ENCODE measurements around the gene PHYHIPL.

DNA sequence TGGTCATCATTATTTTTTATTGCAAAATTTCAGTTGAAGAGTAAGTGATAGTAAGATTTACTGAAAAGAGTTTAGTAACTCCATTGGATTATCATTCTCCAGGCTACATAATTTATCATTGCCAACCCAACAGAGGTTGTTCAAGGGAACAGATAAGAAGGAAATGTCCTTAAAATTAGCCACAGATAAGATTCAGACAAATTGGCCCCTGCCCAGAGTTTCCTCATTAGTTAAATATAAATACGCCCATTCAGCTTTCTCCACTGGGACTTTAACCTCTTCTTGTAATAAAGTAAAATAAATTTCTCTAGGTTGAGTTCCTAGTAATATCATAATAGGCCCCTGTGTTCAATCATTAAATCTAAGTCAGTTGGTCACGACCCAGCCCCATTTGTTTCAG lies 27.7 kb upstream of the PHYHIPL start:
- TF ChIP-seq BHLHE40 (IDR thresholded peaks at IDR 0.05; ENCODE audit: borderline replicate concordance) (no peak), FOXK2 (IDR thresholded peaks at IDR 0.05) (no peak), SP1 (IDR thresholded peaks at IDR 0.05) (no peak), HDGF (IDR thresholded peaks at IDR 0.05; ENCODE audit: borderline replicate concordance) (no peak), FOXA1 (IDR thresholded peaks at IDR 0.05) (no peak), FOXM1 (IDR thresholded peaks at IDR 0.05; ENCODE audit: borderline replicate concordance) (no peak), ZNF384 (IDR thresholded peaks at IDR 0.05) (no peak), ELF4 (IDR thresholded peaks at IDR 0.05) (no peak), L3MBTL2 (conservative IDR thresholded peaks at IDR 0.05) (no peak), LEF1 (IDR thresholded peaks at IDR 0.05; ENCODE audit: borderline replicate concordance) (no peak), ARNT (IDR thresholded peaks at IDR 0.05) (no peak)
- TF ChIP-seq, protein P1, sequence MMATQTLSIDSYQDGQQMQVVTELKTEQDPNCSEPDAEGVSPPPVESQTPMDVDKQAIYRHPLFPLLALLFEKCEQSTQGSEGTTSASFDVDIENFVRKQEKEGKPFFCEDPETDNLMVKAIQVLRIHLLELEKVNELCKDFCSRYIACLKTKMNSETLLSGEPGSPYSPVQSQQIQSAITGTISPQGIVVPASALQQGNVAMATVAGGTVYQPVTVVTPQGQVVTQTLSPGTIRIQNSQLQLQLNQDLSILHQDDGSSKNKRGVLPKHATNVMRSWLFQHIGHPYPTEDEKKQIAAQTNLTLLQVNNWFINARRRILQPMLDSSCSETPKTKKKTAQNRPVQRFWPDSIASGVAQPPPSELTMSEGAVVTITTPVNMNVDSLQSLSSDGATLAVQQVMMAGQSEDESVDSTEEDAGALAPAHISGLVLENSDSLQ (IDR thresholded peaks at IDR 0.05): no peak

Measured in HEK293T (cell line).